ENCODE results near the gene WAC.

DNA sequence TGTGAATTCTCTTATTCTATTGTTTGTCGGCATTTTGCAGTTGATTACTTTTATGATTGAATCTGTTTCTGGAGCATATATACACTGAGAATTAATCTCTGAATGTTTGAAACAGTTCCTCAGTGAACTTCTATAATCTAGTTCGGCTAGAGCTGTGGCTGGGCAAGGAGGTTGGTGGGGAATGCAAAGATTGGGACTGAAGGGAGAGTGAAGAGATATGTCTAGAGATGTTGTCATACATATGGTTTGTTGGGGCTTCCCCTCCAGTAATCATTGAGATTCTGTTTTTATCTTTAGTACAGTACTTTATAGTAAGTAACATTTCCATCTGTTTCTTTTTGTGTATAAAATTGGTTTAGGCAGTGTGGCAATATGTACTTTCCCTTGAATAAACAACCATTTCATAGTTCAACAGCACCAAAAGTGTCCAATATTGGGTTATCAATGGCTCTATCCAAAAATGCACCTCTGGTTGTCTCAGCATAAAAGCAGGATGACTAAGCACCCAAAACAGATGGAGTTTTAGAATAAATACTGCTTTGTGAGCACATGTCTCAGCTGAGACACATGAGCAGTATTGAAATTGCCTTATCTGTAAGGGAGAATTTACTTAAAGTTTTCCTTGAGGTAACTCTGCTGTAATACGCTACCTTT lies 36.7 kb downstream of the WAC start:
- TF ChIP-seq, protein P1, sequence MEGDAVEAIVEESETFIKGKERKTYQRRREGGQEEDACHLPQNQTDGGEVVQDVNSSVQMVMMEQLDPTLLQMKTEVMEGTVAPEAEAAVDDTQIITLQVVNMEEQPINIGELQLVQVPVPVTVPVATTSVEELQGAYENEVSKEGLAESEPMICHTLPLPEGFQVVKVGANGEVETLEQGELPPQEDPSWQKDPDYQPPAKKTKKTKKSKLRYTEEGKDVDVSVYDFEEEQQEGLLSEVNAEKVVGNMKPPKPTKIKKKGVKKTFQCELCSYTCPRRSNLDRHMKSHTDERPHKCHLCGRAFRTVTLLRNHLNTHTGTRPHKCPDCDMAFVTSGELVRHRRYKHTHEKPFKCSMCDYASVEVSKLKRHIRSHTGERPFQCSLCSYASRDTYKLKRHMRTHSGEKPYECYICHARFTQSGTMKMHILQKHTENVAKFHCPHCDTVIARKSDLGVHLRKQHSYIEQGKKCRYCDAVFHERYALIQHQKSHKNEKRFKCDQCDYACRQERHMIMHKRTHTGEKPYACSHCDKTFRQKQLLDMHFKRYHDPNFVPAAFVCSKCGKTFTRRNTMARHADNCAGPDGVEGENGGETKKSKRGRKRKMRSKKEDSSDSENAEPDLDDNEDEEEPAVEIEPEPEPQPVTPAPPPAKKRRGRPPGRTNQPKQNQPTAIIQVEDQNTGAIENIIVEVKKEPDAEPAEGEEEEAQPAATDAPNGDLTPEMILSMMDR (IDR thresholded peaks at IDR 0.05), result no peak
- no peak for TF ChIP-seq POLR2A (IDR thresholded peaks at IDR 0.05)
- no peak for TF ChIP-seq EP300 (IDR thresholded peaks at IDR 0.05; ENCODE audit: low read depth)

All from transverse colon (tissue), 3 donors.